HFFc6 (cell line): Measurements from ENCODE around the gene BCDIN3D. TPM values are rescaled to one million over a fixed set of nuclear protein-coding genes. Genes with fewer than 3 reads are reported as not detected.

Experiments
- DNase-seq: peaks from one replicate; pipeline ENCODE4 v3.0.0-alpha.2; 2018
- H3K27ac Mint-ChIP-seq: 2 replicates; pipeline ENCODE4 v1.8.0; 2020; ENCODE audit warnings: mild to moderate bottlenecking, mixed read lengths
- H3K27me3 Mint-ChIP-seq: 2 replicates; pipeline ENCODE4 v1.8.0; 2021; ENCODE audit warnings: mild to moderate bottlenecking, moderate library complexity, mixed read lengths; ENCODE audit not compliant: insufficient read depth
- H3K36me3 Mint-ChIP-seq: 2 replicates; pipeline ENCODE4 v1.8.0; 2021; ENCODE audit warnings: low read depth, mixed read lengths
- H3K4me1 Mint-ChIP-seq: 2 replicates; pipeline ENCODE4 v1.8.0; 2020; ENCODE audit warnings: low read depth, mixed read lengths
- H3K4me3 Mint-ChIP-seq: 2 replicates; pipeline ENCODE4 v1.8.0; 2020; ENCODE audit warnings: mild to moderate bottlenecking, moderate library complexity, mixed read lengths
- H3K9me3 Mint-ChIP-seq: 2 replicates; pipeline ENCODE4 v1.8.0; 2020; ENCODE audit warnings: mild to moderate bottlenecking, mixed read lengths
- CTCF ChIP-seq: fragments of 200-600 bp; sonication (generic); IDR thresholded peaks from 2 replicates; pipeline ENCODE4 v1.5.0; 2021; ENCODE audit warnings: antibody characterized with exemption, mild to moderate bottlenecking
- total RNA-seq, 6 experiments: library from RNA; stranded (reverse); fragmentation: NEBNext Ultra II Directional; extraction: Animal tissue kit (Norgen Biotek cat#: 25700); gene quantifications; 2 replicates in 1 of 6; 3 replicates in 5 of 6; pipeline ENCODE4 v1.2.3, GENCODE V29; 2021

Gene BCDIN3D
- total RNA-seq, 6 experiments from 2014 or later, result 1.5 to 2.9 (median 2.0) TPM

DNA sequence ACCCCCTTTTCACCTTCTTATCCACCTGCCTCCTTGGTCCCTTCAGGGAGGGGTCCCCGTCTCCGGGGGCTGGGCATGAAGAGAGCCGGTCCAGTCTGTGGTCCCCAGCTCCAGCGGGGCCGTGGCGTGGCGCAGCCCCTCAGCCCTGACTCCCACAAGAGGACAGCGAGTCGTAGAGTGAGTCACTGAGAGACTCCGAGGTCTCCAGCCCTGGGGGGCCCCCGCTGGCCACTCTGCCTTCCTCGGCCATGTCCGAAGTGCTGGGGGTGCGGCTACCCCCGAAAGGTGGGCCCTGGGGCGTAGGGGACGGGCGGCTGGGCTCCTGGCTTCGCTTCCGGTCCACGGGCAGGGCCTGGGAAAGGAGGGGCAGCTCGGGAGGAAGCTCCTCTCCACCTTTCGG lies 51.2 kb downstream of the BCDIN3D start:
- Mint-ChIP-seq H3K36me3 (peaks cover 12% of the 10 kb centered on the region), H3K4me1 (no peaks in the 10 kb centered on the region), H3K27me3 (peaks cover 7% of the 10 kb centered on the region), H3K4me3 (no peak overlapping the region), H3K9me3 (peaks cover 5% of the 10 kb centered on the region; the same call in 1 of the 2 replicates), H3K27ac (no peak overlapping the region)
- DNase-seq, result no peak
- no peak for TF ChIP-seq CTCF

DNA sequence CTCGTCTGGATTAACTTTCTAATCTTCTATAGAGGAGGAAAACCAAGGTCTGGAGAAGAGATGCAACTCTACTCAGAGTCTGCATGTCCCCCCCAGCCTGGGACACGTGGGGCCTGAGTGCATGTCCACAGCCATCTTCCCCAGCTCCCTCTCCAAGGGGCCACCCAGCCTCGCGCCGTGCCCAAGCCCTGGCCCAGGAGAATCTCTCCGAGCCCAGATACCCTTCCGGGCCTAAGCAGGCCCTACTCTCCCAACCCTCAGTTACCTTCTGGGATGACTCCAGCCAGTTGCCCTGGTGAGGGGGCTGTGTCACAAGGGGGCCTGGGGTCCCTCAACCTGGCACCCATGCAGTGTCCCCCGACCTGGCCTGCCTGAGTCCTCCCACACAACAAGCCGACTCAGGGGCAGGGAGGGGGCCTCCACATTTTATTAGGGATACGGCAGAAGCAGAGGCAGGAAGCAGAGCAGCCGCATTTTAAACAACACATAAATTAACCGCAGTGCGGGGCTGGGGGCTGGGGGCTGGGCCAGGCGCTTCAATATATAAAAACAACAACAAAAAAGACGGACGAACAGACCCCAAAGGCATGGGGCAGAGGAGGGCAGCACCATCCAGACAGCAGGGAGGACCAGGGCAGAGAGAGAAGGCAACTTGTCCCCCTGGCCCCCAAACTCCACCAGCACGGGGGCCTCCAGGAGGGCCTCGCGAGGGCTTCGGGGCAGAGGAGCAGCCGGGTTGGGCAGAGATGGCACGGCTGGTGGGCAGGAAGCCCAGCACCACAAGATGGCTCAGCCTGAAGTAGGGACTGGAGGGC lies 52.0 kb downstream of the BCDIN3D start:
- Mint-ChIP-seq H3K27ac (no peak overlapping the region), H3K4me1 (no peaks in the 10 kb centered on the region), H3K27me3 (peaks cover 7% of the 10 kb centered on the region), H3K36me3 (peaks cover 12% of the 10 kb centered on the region), H3K9me3 (peaks cover 5% of the 10 kb centered on the region; the same call in 1 of the 2 replicates), H3K4me3 (no peak overlapping the region)
- no peak for DNase-seq
- TF ChIP-seq CTCF, result no peak

GRCh38 chr12:49789992-49790391 lies 52.9 kb downstream of the BCDIN3D start:
- peak; percentile 51 for TF ChIP-seq CTCF
- H3K27me3 Mint-ChIP-seq, result peaks cover 7% of the 10 kb centered on the region
- no peak for DNase-seq
- peaks cover 5% of the 10 kb centered on the region; the same call in 1 of the 2 replicates for H3K9me3 Mint-ChIP-seq
- no peak overlapping the region for H3K27ac Mint-ChIP-seq
- H3K4me3 Mint-ChIP-seq, result no peak overlapping the region
- H3K36me3 Mint-ChIP-seq, result peaks cover 12% of the 10 kb centered on the region
- H3K4me1 Mint-ChIP-seq, result peaks cover 6% of the 10 kb centered on the region

GRCh38 chr12:49787672-49788071 lies 55.2 kb downstream of the BCDIN3D start:
- no peak overlapping the region for H3K4me3 Mint-ChIP-seq
- no peak for TF ChIP-seq CTCF
- DNase-seq, result no peak
- H3K4me1 Mint-ChIP-seq, result peaks cover 23% of the 10 kb centered on the region
- H3K27ac Mint-ChIP-seq, result no peak overlapping the region
- peaks cover 14% of the 10 kb centered on the region for H3K27me3 Mint-ChIP-seq
- peaks cover 12% of the 10 kb centered on the region for H3K36me3 Mint-ChIP-seq
- H3K9me3 Mint-ChIP-seq, result peaks cover 5% of the 10 kb centered on the region; the same call in 1 of the 2 replicates

Other genes starting within 250 kb of the BCDIN3D start
- under 1 TPM; 0.21 to 0.46 (median 0.31) TPM for gene FAM186B, start 237.5 kb downstream of the BCDIN3D start, total RNA-seq
- 10 to 100 TPM; 10.3 to 11.9 (median 11.2) TPM for gene PRPF40B, start 219.5 kb downstream of the BCDIN3D start, total RNA-seq
- 10 to 100 TPM; 15.8 to 21.8 (median 19.5) TPM for gene FMNL3, start 135.7 kb downstream of the BCDIN3D start, total RNA-seq
- gene TMBIM6, start 101.5 kb downstream of the BCDIN3D start, total RNA-seq, result 100 to 1,000 TPM; 471 to 545 (median 497) TPM
- 10 to 100 TPM; 24.4 to 37.5 (median 25.0) TPM for gene NCKAP5L, start 14.7 kb downstream of the BCDIN3D start, total RNA-seq
- 1 to 10 TPM in 4 of 6 experiments, under 1 TPM in 2; 0.24 to 1.1 (median 1.1) TPM for gene FAIM2, start 60.8 kb upstream of the BCDIN3D start, total RNA-seq
- gene AQP2, start 107.6 kb upstream of the BCDIN3D start, total RNA-seq, result not detected
- gene AQP5, start 118.8 kb upstream of the BCDIN3D start, total RNA-seq, result not detected
- gene AQP6, start 129.8 kb upstream of the BCDIN3D start, total RNA-seq, result not detected
- 100 to 1,000 TPM in 5 of 6 experiments, 10 to 100 TPM in 1; 52.6 to 119 (median 104) TPM for gene RACGAP1, start 182.4 kb upstream of the BCDIN3D start, total RNA-seq
- 1 to 10 TPM; 1.3 to 2.4 (median 1.6) TPM for gene ASIC1, start 214.5 kb upstream of the BCDIN3D start, total RNA-seq
- gene SMARCD1, start 242.2 kb upstream of the BCDIN3D start, total RNA-seq, result 10 to 100 TPM; 37.6 to 59.1 (median 44.2) TPM